Testis (tissue), 3 donors: ENCODE results near the gene TIMM8B. TPM values are rescaled to one million over a fixed set of nuclear protein-coding genes. Genes with fewer than 3 reads are reported as not detected.

Experiments used
- DNase-seq: peaks from one replicate; pipeline ENCODE4 v3.0.0-alpha.2; 2019
- H3K27ac ChIP-seq, 2 donors: fragments of 200-600 bp; sonication (generic); one replicate each; pipeline ENCODE4 v1.5.1; 2019
- H3K27me3 ChIP-seq: fragments of 200-600 bp; sonication (generic); one replicate; pipeline ENCODE4 v1.5.1; 2019
- H3K36me3 ChIP-seq: fragments of 200-600 bp; sonication (generic); one replicate; pipeline ENCODE4 v1.5.1; 2017; ENCODE audit warnings: low read depth; ENCODE audit errors: missing control alignments
- H3K4me1 ChIP-seq: fragments of 200-600 bp; sonication (generic); one replicate; pipeline ENCODE4 v1.5.1; 2019
- H3K4me3 ChIP-seq, 2 donors: fragments of 200-600 bp; sonication (generic); one replicate each; pipeline ENCODE4 v1.5.1; 2017 to 2019
- H3K9me3 ChIP-seq: fragments of 200-600 bp; sonication (generic); one replicate; pipeline ENCODE4 v1.5.1; 2017
- POLR2A ChIP-seq: fragments of 450-650 bp; IDR thresholded peaks from one replicate; pipeline ENCODE4 v1.6.1; 2017; ENCODE audit warnings: antibody characterized with exemption, mild to moderate bottlenecking, moderate library complexity
- WGBS, 2 donors: methylation state at CpG; one replicate each; pipeline ENCODE4 v1.1.5; 2018; 5-methylcytosine and 5-hydroxymethylcytosine counted together
- intact Hi-C: fragments of 100-400 bp; cut with DNase I; formaldehyde crosslinking; loops from one replicate; pipeline ENCODE4 v1.15.1; 2023; ENCODE audit warnings: low total_unique reads
- polyA plus RNA-seq: library from polyadenylated mRNA; stranded (reverse); fragments of 350-450 nt; fragmentation: Illumina TruSeq; extraction: RNeasy Lipid Tissue Mini Kit (QIAGEN cat#74804); gene quantifications from one replicate; pipeline ENCODE4 v1.2.3, GENCODE V29; 2014; ENCODE audit warnings: low read depth, low replicate concordance; ENCODE audit not compliant: insufficient read depth
- total RNA-seq, 2 donors: library from RNA; depleted of rRNA; stranded (reverse); fragments of >200 nt; gene quantifications; one replicate each; pipeline ENCODE4 v1.2.3, GENCODE V29; 2016
- TF ChIP-seq, protein P1 (sequence below), 3 experiments: fragments of 450-650 bp in 2 of 3; fragments of 200-600 bp in 1 of 3; sonication (generic) in 1 of 3; IDR thresholded peaks; one replicate each; pipeline ENCODE4 v1.5.1; 2016 to 2019; ENCODE audit warnings: antibody characterized with exemption in 3 of 3, mild to moderate bottlenecking in 2 of 3, moderate library complexity in 1 of 3

Gene TIMM8B
- total and polyA plus RNA-seq, 3 donors from 2014 or later = 50.9 to 72.4 (median 61.3) TPM

DNA sequence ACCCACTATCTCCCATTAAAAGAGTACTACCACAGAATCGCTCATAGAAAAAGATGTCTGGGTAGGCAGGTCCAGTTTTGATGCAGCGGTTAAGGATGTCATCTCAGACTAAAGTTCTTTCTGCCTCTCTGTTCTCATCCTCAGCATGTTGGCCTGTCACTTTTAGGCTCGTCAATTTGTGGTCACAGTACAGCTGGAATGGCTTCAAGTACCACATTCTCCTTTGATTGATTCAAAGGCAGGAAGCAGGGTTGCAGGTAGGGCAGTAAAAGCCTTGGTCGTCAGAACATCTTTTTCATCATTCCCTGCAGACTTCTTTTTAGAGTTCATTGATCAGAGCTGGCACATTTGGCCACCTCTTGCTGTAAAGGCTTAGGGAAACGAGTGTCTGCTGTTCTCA lies 28.8 kb upstream of the TIMM8B start:
- WGBS, 2 donors = 73 to 79% methylated on average over 5 of the region's 5 CpGs
- intact Hi-C loops = no loop called here
- TF ChIP-seq, protein P1, sequence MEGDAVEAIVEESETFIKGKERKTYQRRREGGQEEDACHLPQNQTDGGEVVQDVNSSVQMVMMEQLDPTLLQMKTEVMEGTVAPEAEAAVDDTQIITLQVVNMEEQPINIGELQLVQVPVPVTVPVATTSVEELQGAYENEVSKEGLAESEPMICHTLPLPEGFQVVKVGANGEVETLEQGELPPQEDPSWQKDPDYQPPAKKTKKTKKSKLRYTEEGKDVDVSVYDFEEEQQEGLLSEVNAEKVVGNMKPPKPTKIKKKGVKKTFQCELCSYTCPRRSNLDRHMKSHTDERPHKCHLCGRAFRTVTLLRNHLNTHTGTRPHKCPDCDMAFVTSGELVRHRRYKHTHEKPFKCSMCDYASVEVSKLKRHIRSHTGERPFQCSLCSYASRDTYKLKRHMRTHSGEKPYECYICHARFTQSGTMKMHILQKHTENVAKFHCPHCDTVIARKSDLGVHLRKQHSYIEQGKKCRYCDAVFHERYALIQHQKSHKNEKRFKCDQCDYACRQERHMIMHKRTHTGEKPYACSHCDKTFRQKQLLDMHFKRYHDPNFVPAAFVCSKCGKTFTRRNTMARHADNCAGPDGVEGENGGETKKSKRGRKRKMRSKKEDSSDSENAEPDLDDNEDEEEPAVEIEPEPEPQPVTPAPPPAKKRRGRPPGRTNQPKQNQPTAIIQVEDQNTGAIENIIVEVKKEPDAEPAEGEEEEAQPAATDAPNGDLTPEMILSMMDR (IDR thresholded peaks at IDR 0.05) = no peak
- TF ChIP-seq POLR2A = no peak
- H3K4me3 ChIP-seq = no peak overlapping the region
- DNase-seq = no peak
- no peaks in the 10 kb centered on the region for H3K36me3 ChIP-seq
- H3K27ac ChIP-seq = no peak overlapping the region
- H3K4me1 ChIP-seq = no peaks in the 10 kb centered on the region
- H3K9me3 ChIP-seq = no peaks in the 10 kb centered on the region
- no peaks in the 10 kb centered on the region for H3K27me3 ChIP-seq

GRCh38 chr11:112114460-112114859 lies 27.9 kb upstream of the TIMM8B start:
- intact Hi-C loops = no loop called here
- no peak for DNase-seq
- TF ChIP-seq, protein P1 (IDR thresholded peaks at IDR 0.05) = no peak
- no peak for TF ChIP-seq POLR2A
- H3K4me1 ChIP-seq = no peaks in the 10 kb centered on the region
- WGBS, 2 donors = 78 to 87% methylated on average over 2 of the region's 2 CpGs
- no peaks in the 10 kb centered on the region for H3K9me3 ChIP-seq
- no peaks in the 10 kb centered on the region for H3K36me3 ChIP-seq
- no peak overlapping the region for H3K4me3 ChIP-seq
- H3K27ac ChIP-seq = no peak overlapping the region
- H3K27me3 ChIP-seq = no peaks in the 10 kb centered on the region

DNA sequence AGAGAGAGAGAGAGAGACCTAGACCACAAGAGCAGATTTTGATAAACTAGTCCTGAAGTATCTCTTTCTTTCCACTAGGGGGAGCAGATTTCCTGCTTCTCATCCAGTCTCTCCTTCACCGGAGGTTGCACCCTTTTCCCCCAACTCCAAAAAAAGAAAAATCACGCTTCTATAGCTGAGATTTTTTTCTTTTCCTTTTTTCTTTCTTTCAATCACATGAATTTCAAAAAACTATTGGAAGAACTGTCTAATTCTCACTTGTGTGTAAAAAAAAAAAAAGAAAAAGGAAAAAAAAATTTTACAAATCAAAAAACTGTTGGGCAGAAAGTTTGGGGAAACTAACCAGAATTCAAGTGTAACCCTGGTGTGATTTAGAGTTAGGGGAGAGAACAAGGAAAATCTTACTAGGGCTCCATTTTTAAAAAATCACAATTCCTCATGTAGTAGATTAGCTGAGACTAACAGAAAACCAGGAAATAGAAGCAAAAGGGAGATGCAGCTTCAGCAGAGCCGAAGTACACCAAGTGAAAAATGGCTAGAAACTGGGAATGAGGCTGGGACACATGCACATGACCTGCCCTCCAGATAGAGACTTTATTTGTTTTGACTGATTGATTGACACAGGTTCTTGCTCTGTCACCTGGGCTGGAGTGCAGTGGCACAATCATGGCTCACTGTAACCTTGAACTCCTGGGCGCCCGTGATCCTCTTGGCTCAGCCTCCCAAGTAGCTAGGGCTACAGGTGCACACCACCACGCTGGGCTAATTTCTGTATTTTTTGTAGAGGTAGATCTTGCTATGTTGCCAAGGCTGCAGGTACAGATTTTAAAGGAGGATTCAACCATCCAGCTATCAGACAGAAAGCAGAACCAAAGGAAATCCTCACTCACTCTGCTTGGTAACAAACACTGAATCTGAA lies 27.2 kb upstream of the TIMM8B start:
- Histone ChIP-seq H3K27ac (no peak overlapping the region), H3K9me3 (no peaks in the 10 kb centered on the region), H3K4me1 (no peaks in the 10 kb centered on the region), H3K4me3 (no peak overlapping the region), H3K36me3 (no peaks in the 10 kb centered on the region), H3K27me3 (no peaks in the 10 kb centered on the region)
- DNase-seq = no peak
- 53 to 57% methylated on average over 6 of the region's 6 CpGs for WGBS, 2 donors
- no peak for TF ChIP-seq POLR2A
- TF ChIP-seq, protein P1 (IDR thresholded peaks at IDR 0.05) = peak in 2 of 3 experiments; percentile 68 to 78
- intact Hi-C loops = no loop called here

DNA sequence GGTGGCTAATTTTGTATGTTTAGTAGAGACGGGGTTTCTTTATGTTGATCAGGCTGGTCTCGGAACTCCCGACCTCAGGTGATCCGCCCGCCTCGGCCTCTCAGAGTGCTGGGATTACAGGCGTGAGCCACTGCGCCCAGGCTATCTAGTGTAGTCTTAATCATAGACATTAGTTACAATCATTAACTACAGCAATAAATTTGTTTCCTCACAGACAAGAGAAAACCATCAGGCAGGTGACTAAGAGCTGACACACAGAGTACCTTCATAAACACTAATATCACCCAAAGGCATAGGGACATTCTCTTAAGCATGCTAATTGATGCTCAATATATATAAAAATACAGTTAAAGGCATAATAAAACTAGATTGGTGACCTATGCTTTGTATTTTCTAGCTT lies 19.5 kb upstream of the TIMM8B start:
- no peaks in the 10 kb centered on the region for H3K36me3 ChIP-seq
- 93 to 96% methylated on average over 8 of the region's 8 CpGs for WGBS, 2 donors
- no peak for DNase-seq

More for the DNA sequence above, 19.5 kb upstream of the TIMM8B start:
- Histone ChIP-seq H3K27ac (no peak overlapping the region), H3K4me3 (no peak overlapping the region), H3K9me3 (no peaks in the 10 kb centered on the region), H3K4me1 (no peaks in the 10 kb centered on the region), H3K27me3 (no peaks in the 10 kb centered on the region)
- TF ChIP-seq, protein P1 (IDR thresholded peaks at IDR 0.05) = no peak
- TF ChIP-seq POLR2A = no peak
- intact Hi-C loops = no loop called here
